IMR-90 (cell line): ENCODE measurements around the gene KRT86. TPM values are rescaled to one million over a fixed set of nuclear protein-coding genes. Genes with fewer than 3 reads are reported as not detected.
A peak's percentile ranks its signal among the peaks of the same experiment; 100 is the strongest.

Source experiments
- ATAC-seq: fragments of 200-7000 bp; cut with Tn5 transposase; 2 replicates; pipeline ENCODE4 v1.9.1; 2020; ENCODE audit warnings: low read depth, mild to moderate bottlenecking, moderate library complexity
- BruUV-seq: library from RNA; stranded (reverse); fragments of 400-500 nt; replicated peaks from 2 replicates; lab custom pipeline; 2021; lab: Mats Ljungman, UMichigan
- CTCF ChIA-PET: fragments of 300-600 bp; formaldehyde crosslinking; extraction: SDS; loops from one replicate; lab custom pipeline; 2021; ENCODE audit warnings: antibody characterized with exemption; lab: Yijun Ruan, JAX
- POLR2A ChIA-PET: fragments of 300-600 bp; sonication (Branson Sonifier 250); formaldehyde crosslinking; loops from one replicate; lab custom pipeline; 2022; ENCODE audit warnings: antibody characterized with exemption; ENCODE audit not compliant: unreplicated experiment; lab: Charles Lee
- DNase-seq: peaks from one replicate; pipeline ENCODE4 v3.0.0; 2013
- H2AFZ ChIP-seq: replicated peaks from 2 replicates; pipeline ENCODE3; 2013; ENCODE audit warnings: low read length, mild to moderate bottlenecking; ENCODE audit not compliant: poor library complexity
- H2AK5ac ChIP-seq: 2 replicates; pipeline ENCODE4 v1.6.1; 2013; ENCODE audit warnings: low read depth, low read length, inconsistent platforms
- H2AK9ac ChIP-seq: replicated peaks from 2 replicates; pipeline ENCODE3; 2013; ENCODE audit warnings: mild to moderate bottlenecking, low read depth, low read length, moderate library complexity; ENCODE audit not compliant: poor library complexity
- H2BK120ac ChIP-seq: 2 replicates; pipeline ENCODE4 v1.6.1; 2013; ENCODE audit warnings: low read depth, low read length, inconsistent platforms
- H2BK15ac ChIP-seq: 3 replicates; pipeline ENCODE4 v1.6.1; 2013; ENCODE audit warnings: low read depth, low read length, inconsistent platforms
- H2BK20ac ChIP-seq: 2 replicates; pipeline ENCODE4 v1.6.1; 2013; ENCODE audit warnings: low read depth, mild to moderate bottlenecking, inconsistent platforms, low read length, moderate library complexity
- H2BK5ac ChIP-seq: 2 replicates; pipeline ENCODE4 v1.6.1; 2013; ENCODE audit warnings: mild to moderate bottlenecking, low read depth, low read length, inconsistent platforms; ENCODE audit not compliant: poor library complexity, severe bottlenecking
- H3K14ac ChIP-seq: replicated peaks from 2 replicates; pipeline ENCODE4 v1.6.1; 2013; ENCODE audit warnings: low read depth, low read length, inconsistent platforms
- H3K18ac ChIP-seq: 2 replicates; pipeline ENCODE4 v1.6.1; 2013; ENCODE audit warnings: low read depth, low read length, control low read depth
- H3K23ac ChIP-seq: 2 replicates; pipeline ENCODE4 v1.6.1; 2013; ENCODE audit warnings: low read depth, low read length, inconsistent platforms
- H3K27ac ChIP-seq: 2 replicates; pipeline ENCODE4 v1.5.1; 2013; ENCODE audit warnings: mild to moderate bottlenecking, control low read depth, low read length; ENCODE audit not compliant: insufficient read depth
- H3K27me3 ChIP-seq: 2 replicates; pipeline ENCODE4 v1.6.1; 2013; ENCODE audit warnings: low read length; ENCODE audit not compliant: control insufficient read depth, insufficient read depth
- H3K36me3 ChIP-seq: 2 replicates; pipeline ENCODE4 v1.6.1; 2013; ENCODE audit warnings: low read length, mixed read lengths; ENCODE audit not compliant: control insufficient read depth, insufficient read depth
- H3K4ac ChIP-seq: 2 replicates; pipeline ENCODE4 v1.6.1; 2013; ENCODE audit warnings: low read depth, low read length, inconsistent platforms
- H3K4me1 ChIP-seq: 2 replicates; pipeline ENCODE4 v1.6.1; 2013; ENCODE audit warnings: low read length, mixed read lengths; ENCODE audit not compliant: control insufficient read depth, insufficient read depth
- H3K4me2 ChIP-seq: 2 replicates; pipeline ENCODE4 v1.6.1; 2013; ENCODE audit warnings: low read depth, mild to moderate bottlenecking, control low read depth, low read length, moderate library complexity
- H3K4me3 ChIP-seq: 2 replicates; pipeline ENCODE4 v1.5.1; 2013; ENCODE audit warnings: low read depth, mild to moderate bottlenecking, control low read depth, low read length, moderate library complexity; ENCODE audit not compliant: insufficient read depth
- H3K56ac ChIP-seq: 2 replicates; pipeline ENCODE4 v1.6.1; 2013; ENCODE audit warnings: low read length, inconsistent platforms; ENCODE audit not compliant: insufficient read depth; ENCODE audit errors: extremely low read depth
- H3K79me1 ChIP-seq, 2 experiments: 2 replicates each; pipeline ENCODE4 v1.6.1; 2013; ENCODE audit warnings: low read length in 2 of 2, inconsistent platforms in 1 of 2, low read depth in 1 of 2
- H3K9ac ChIP-seq: 2 replicates; pipeline ENCODE4 v1.6.1; 2013; ENCODE audit warnings: low read depth, low read length, control low read depth
- H3K9me1 ChIP-seq: 2 replicates; pipeline ENCODE4 v1.6.1; 2013; ENCODE audit warnings: low read length, inconsistent platforms; ENCODE audit not compliant: insufficient read depth
- H3K9me3 ChIP-seq: 2 replicates; pipeline ENCODE4 v1.6.1; 2013; ENCODE audit warnings: low read length; ENCODE audit not compliant: control insufficient read depth, insufficient read depth
- H4K20me1 ChIP-seq: 2 replicates; pipeline ENCODE4 v1.6.1; 2013; ENCODE audit warnings: low read length, inconsistent platforms; ENCODE audit not compliant: insufficient read depth
- H4K5ac ChIP-seq: 2 replicates; pipeline ENCODE4 v1.6.1; 2013; ENCODE audit warnings: mild to moderate bottlenecking, low read depth, low read length, control low read depth
- H4K8ac ChIP-seq, 2 experiments: 2 replicates each; pipeline ENCODE4 v1.6.1; 2013; ENCODE audit warnings: low read depth in 2 of 2, low read length in 2 of 2, control low read depth in 1 of 2, inconsistent platforms in 1 of 2
- H4K91ac ChIP-seq: 2 replicates; pipeline ENCODE4 v1.6.1; 2013; ENCODE audit warnings: low read depth, low read length, inconsistent platforms; ENCODE audit not compliant: insufficient read depth
- BHLHE40 ChIP-seq: fragments of 150-350 bp; IDR thresholded peaks from 2 replicates; pipeline ENCODE4 v1.6.1; 2016; ENCODE audit warnings: mild to moderate bottlenecking, low read depth, low read length
- CEBPB ChIP-seq: IDR thresholded peaks from 2 replicates; pipeline ENCODE4 v1.6.1; 2012; ENCODE audit warnings: low read depth, low read length, improper control_type of control experiment
- CHD1 ChIP-seq: IDR thresholded peaks from 2 replicates; pipeline ENCODE4 v1.6.1; 2012; ENCODE audit warnings: low read depth, low read length, improper control_type of control experiment
- ELK1 ChIP-seq: fragments of 150-350 bp; IDR thresholded peaks from 2 replicates; pipeline ENCODE4 v1.6.1; 2016; ENCODE audit warnings: low read depth, mild to moderate bottlenecking, low read length, moderate library complexity, borderline replicate concordance
- FOS ChIP-seq: fragments of 150-350 bp; IDR thresholded peaks from 2 replicates; pipeline ENCODE4 v1.6.1; 2016; ENCODE audit warnings: low read depth, low read length
- MAFK ChIP-seq: IDR thresholded peaks from 2 replicates; pipeline ENCODE4 v1.6.1; 2012; ENCODE audit warnings: low read depth, low read length, improper control_type of control experiment
- MAZ ChIP-seq: IDR thresholded peaks from 2 replicates; pipeline ENCODE4 v1.6.1; 2012; ENCODE audit warnings: low read depth, mild to moderate bottlenecking, low read length, improper control_type of control experiment, moderate library complexity, borderline replicate concordance
- MXI1 ChIP-seq: IDR thresholded peaks from 2 replicates; pipeline ENCODE4 v1.6.1; 2012; ENCODE audit warnings: low read depth, mild to moderate bottlenecking, low read length, moderate library complexity, borderline replicate concordance
- NFE2L2 ChIP-seq: fragments of 150-350 bp; IDR thresholded peaks from 2 replicates; pipeline ENCODE4 v1.6.1; 2016; ENCODE audit warnings: low read depth, mild to moderate bottlenecking, low read length
- POLR2A ChIP-seq: IDR thresholded peaks from 2 replicates; pipeline ENCODE4 v1.6.1; 2012; ENCODE audit warnings: mild to moderate bottlenecking, low read depth, low read length
- RAD21 ChIP-seq: IDR thresholded peaks from 2 replicates; pipeline ENCODE4 v1.6.1; 2012; ENCODE audit warnings: low read length, improper control_type of control experiment
- RCOR1 ChIP-seq: IDR thresholded peaks from 2 replicates; pipeline ENCODE4 v1.6.1; 2012; ENCODE audit warnings: mild to moderate bottlenecking, low read length, improper control_type of control experiment; ENCODE audit not compliant: insufficient replicate concordance
- RFX5 ChIP-seq: IDR thresholded peaks from 2 replicates; pipeline ENCODE4 v1.8.0; 2012; ENCODE audit warnings: low read depth, mild to moderate bottlenecking, low read length, moderate library complexity
- SMC3 ChIP-seq: fragments of 150-350 bp; IDR thresholded peaks from 2 replicates; pipeline ENCODE4 v1.6.1; 2016; ENCODE audit warnings: low read depth, mild to moderate bottlenecking, antibody characterized with exemption, low read length, moderate library complexity
- USF2 ChIP-seq: fragments of 150-350 bp; IDR thresholded peaks from 2 replicates; pipeline ENCODE4 v1.6.1; 2017; ENCODE audit warnings: mild to moderate bottlenecking, antibody characterized with exemption, low read length, low read depth
- WGBS, 2 experiments: methylation state at CpG; one replicate each; pipeline versions ENCODE4 v1.1.5 to v1.1.7; 2013; ENCODE audit warnings: missing lambda C conversion rate in 2 of 2; ENCODE audit not compliant: insufficient read length in 1 of 2; ENCODE audit errors: extremely low coverage in 2 of 2; 5-methylcytosine and 5-hydroxymethylcytosine counted together
- dilution Hi-C: fragments of 300-500 bp; cut with HindIII; formaldehyde crosslinking; loops from one replicate; pipeline ENCODE4 v1.14.3; 2018; ENCODE audit warnings: low sequenced_read_pairs; ENCODE audit not compliant: unreplicated experiment
- in situ Hi-C: fragments of 300-500 bp; cut with MboI; formaldehyde crosslinking; loops from 3 replicates; pipeline ENCODE4 v1.14.3; 2019; ENCODE audit warnings: low sequenced_read_pairs, inconsistent platforms, mixed read lengths
- intact Hi-C: fragments of 100-400 bp; cut with micrococcal nuclease; formaldehyde crosslinking; loops from 2 replicates; pipeline ENCODE4 v1.10.0; 2022
- polyA plus RNA-seq, 3 experiments: library from polyadenylated mRNA; depleted of rRNA; stranded (reverse); fragments of >200 nt; gene quantifications; 2 replicates each; pipeline ENCODE4 v1.2.3, GENCODE V29; 2012; ENCODE audit warnings: low replicate concordance in 1 of 3
- total RNA-seq: library from RNA; depleted of rRNA; stranded (reverse); fragments of >200 nt; gene quantifications from 2 replicates; pipeline ENCODE4 v1.2.3, GENCODE V29; 2012
- TF ChIP-seq, protein P1 (sequence below): conservative IDR thresholded peaks from 2 replicates; pipeline ENCODE4 v1.5.1; 2012; ENCODE audit warnings: mild to moderate bottlenecking, low read depth, low read length, improper control_type of control experiment

The KRT86 gene
- total and polyA plus RNA-seq, 2 of the 4 experiments (the other 2 are of a cell fraction) = not detected

DNA sequence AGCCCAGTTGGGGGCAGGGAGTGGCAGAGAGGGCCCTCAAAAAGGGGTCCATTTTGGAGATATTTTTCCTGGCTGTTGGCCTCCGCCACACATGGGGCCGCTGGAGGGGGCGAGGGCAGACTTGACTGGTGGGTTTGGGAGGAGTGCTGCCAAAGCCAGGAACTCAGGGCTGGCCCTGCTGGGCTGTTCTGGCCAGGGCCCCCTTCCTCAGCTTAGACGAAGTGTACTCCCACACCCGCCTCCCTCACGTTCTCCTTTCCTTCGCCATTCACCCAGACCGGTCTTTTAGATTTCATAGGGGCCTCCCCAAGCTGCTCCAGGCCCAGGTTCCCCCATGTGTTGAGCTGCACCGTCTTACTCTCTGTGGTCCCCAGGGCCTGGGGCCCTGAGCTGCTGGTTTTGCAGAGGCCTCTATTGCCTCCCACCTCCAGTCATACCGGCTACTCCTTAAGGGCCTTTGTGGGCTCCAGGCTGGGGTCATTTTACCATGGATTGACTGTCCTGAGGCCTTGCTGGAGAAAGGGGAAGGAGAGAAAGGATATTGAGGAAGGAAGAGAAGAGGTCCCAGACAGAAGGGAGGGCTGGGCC lies 40.1 kb upstream of the KRT86 start:
- no peak for DNase-seq
- Histone ChIP-seq H2AK9ac (no peak overlapping the region), H3K36me3 (no peaks in the 10 kb centered on the region), H3K9ac (no peak overlapping the region), H3K56ac (no peak overlapping the region), H3K14ac (0 out of 2 replicates have a peak overlapping the region, but pooled peaks have one; percentile 8), H4K91ac (peak overlapping the region; percentile 60; the same call in 1 of the 2 replicates), H2BK120ac (peak overlapping the region; percentile 57), H3K18ac (no peak overlapping the region), H3K9me3 (no peaks in the 10 kb centered on the region), H3K27me3 (no peaks in the 10 kb centered on the region), H3K4ac (peak overlapping the region; percentile 52), H4K5ac (no peak overlapping the region), H3K4me1 (peaks cover 23% of the 10 kb centered on the region), H3K79me1 (peaks cover 0 to 17% of the 10 kb centered on the region in 2 experiments; a peak in 2 of 4 replicates), H3K9me1 (peaks cover 28% of the 10 kb centered on the region), H3K27ac (no peak overlapping the region), H3K23ac (no peak overlapping the region; the same call in 1 of the 2 replicates), H2BK5ac (no peak overlapping the region), H2AFZ (no peak overlapping the region), H3K4me2 (no peak overlapping the region), H2BK15ac (peak overlapping the region; percentile 46; the same call in 1 of the 3 replicates), H3K4me3 (no peak overlapping the region), H2AK5ac (peak overlapping the region; percentile 53), H4K20me1 (no peaks in the 10 kb centered on the region), H2BK20ac (0 out of 2 replicates have a peak overlapping the region, but pooled peaks have one; percentile 37), H4K8ac (no peak overlapping the region)
- intact Hi-C loops (loop anchor here (5.0 kb wide), 1 partner anchor 43 kb away; no protein-coding TSS in a partner anchor), dilution Hi-C loops (no loop called here), in situ Hi-C loops (no loop called here)
- ChIA-PET CTCF (no interaction called here), POLR2A (no interaction called here)
- no TSS peak for BruUV-seq
- TF ChIP-seq MAFK = no peak
- TF ChIP-seq CEBPB = no peak
- TF ChIP-seq RCOR1 = no peak
- no peak for TF ChIP-seq NFE2L2
- TF ChIP-seq RFX5 = no peak
- TF ChIP-seq ELK1 = no peak
- TF ChIP-seq MAZ = no peak
- TF ChIP-seq USF2 = no peak
- TF ChIP-seq FOS = no peak
- no peak for TF ChIP-seq POLR2A
- TF ChIP-seq, protein P1, sequence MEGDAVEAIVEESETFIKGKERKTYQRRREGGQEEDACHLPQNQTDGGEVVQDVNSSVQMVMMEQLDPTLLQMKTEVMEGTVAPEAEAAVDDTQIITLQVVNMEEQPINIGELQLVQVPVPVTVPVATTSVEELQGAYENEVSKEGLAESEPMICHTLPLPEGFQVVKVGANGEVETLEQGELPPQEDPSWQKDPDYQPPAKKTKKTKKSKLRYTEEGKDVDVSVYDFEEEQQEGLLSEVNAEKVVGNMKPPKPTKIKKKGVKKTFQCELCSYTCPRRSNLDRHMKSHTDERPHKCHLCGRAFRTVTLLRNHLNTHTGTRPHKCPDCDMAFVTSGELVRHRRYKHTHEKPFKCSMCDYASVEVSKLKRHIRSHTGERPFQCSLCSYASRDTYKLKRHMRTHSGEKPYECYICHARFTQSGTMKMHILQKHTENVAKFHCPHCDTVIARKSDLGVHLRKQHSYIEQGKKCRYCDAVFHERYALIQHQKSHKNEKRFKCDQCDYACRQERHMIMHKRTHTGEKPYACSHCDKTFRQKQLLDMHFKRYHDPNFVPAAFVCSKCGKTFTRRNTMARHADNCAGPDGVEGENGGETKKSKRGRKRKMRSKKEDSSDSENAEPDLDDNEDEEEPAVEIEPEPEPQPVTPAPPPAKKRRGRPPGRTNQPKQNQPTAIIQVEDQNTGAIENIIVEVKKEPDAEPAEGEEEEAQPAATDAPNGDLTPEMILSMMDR = no peak
- TF ChIP-seq BHLHE40 = no peak
- TF ChIP-seq MXI1 = no peak
- no peak for TF ChIP-seq SMC3
- TF ChIP-seq CHD1 = no peak
- TF ChIP-seq RAD21 = no peak
- no CpG with 5 or more reads among the region's 10 CpGs for WGBS, 2 experiments
- no peak for ATAC-seq
